Measurements from ENCODE around the gene RTTN. TPM values are rescaled to one million over a fixed set of nuclear protein-coding genes. Genes with fewer than 3 reads are reported as not detected.
"Not testable (repeated sequence)": the region's sequence is repeated elsewhere in the genome, so short reads cannot be mapped to it uniquely, and the experiment has no call there.

RTTN gene
- total RNA-seq, 1 donor, result 13.5 TPM

DNA sequence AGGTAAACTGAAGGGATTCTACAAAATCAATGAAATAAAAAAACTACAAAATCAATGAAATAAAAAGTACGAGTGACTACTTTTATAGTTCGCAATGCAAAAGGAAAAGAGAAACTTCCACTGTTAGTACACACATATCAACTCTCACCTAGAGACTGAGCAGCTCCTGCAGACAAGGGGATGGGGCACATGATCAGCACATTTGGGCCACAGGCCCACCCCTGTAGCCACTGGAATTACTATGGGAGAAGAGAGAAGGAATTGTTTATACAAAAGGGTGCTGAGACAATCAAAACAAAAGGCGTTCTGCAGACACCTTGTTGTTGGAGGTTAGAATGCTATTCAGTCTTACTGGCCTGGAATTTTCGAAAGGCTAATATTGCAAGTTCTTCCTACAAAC, 223.1 kb downstream of the RTTN start:
- DNase-seq (ENCODE audit: low read depth in 2 of 3, low spot score in 2 of 3), result no peak

GRCh38 chr18:69981948-69982347, 223.5 kb downstream of the RTTN start:
- DNase-seq (ENCODE audit: low read depth in 2 of 3, low spot score in 2 of 3), result peak in 1 of 3 donors; percentile 8

- DNase-seq (ENCODE audit: low read depth in 2 of 3, low spot score in 2 of 3), result no peak
These were observed 224.3 kb downstream of the RTTN start for GRCh38 chr18:69980982-69981804.

DNA sequence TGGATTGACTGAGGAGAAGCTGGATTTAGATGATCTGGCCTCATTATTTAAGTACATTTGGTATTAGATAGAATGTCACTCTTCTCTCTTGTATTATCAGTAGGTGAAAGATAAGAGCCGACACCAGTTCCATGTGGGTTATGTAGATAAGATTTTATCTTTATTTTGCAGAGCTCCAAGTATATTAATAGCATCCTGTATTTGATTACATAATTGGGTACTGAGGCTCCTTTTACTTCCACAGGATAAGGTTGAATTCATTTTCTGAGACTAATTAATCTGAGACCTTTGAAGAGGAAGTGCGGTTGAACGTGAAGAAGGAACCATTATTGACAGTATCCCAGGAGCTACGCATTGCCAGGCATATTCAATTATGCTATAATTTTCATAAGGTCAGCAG, 225.0 kb downstream of the RTTN start:
- DNase-seq (ENCODE audit: low read depth in 2 of 3, low spot score in 2 of 3), result peak in 1 of 3 donors; percentile 39

GRCh38 chr18:69978732-69979715, 226.5 kb downstream of the RTTN start:
- no peak for DNase-seq (ENCODE audit: low read depth in 2 of 3, low spot score in 2 of 3)

GRCh38 chr18:69975294-69975693, 230.2 kb downstream of the RTTN start:
- not testable (repeated sequence) for DNase-seq (ENCODE audit: low read depth in 2 of 3, low spot score in 2 of 3)

GRCh38 chr18:69974365-69974764, 231.1 kb downstream of the RTTN start:
- DNase-seq (ENCODE audit: low read depth in 2 of 3, low spot score in 2 of 3), result no peak

GRCh38 chr18:69969491-69969890, 236.0 kb downstream of the RTTN start:
- no peak for DNase-seq (ENCODE audit: low read depth in 2 of 3, low spot score in 2 of 3)

- no peak for DNase-seq (ENCODE audit: low read depth in 2 of 3, low spot score in 2 of 3)
These were observed 237.4 kb downstream of the RTTN start for GRCh38 chr18:69968039-69968438.

DNA sequence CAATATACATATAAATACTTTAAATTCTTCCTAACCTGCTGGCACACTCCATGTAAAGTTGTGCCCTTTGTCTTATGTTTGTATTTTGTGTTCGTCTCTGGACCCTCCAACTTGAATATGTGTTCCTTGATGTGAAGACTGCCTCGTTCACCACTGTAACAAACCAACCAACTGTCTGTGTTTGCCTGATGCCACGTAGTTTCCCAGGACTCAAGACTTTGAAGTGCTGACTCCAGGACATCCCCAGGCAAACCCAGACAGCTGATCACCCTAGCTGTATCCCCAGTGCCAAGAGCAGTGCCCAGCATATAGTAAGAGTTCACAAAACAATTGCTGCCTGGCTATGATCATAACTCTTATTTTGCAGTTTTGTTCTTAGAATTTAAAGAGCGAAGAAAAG, 242.3 kb downstream of the RTTN start:
- DNase-seq (ENCODE audit: low read depth in 2 of 3, low spot score in 2 of 3), result no peak

DNA sequence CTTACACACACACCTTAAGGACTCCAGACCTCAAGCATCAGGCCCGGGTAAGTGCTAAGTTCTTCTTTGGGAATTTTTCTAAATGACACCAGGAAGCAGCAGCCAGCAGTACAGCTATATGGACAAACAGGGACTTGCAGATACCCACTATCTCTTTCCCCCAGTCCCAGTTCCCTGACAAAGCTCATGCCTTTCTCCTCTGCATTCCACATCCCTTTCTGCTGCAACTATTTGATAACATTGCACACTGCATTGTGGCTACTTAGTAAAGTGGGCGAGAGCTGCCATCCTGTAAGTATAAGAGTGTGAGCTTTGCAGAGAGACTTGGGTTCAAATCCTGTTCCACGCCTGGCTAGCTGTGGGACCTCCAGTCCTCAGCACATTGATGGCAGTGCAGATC, 243.8 kb downstream of the RTTN start:
- DNase-seq (ENCODE audit: low read depth in 2 of 3, low spot score in 2 of 3), result no peak

DNA sequence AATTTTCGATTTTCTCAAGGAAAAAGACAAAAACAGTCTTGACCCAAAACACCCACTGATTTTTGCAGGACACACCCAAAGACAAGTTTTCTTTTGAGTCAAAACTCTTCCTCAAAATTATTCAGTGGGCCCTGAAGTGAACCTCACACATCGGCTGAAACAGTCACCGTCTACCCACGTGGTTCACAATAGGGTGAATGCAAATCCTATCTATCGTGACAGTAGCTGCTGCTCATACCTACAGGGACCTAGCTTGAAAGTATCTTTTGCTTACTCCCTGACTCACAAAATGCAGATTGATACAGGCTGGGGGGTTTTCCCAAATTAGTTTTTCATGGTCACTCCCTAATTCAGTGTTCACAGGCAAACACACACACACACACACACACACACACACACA, 247.1 kb downstream of the RTTN start:
- no peak for DNase-seq (ENCODE audit: low read depth in 2 of 3, low spot score in 2 of 3)

GRCh38 chr18:69957747-69958146, 247.7 kb downstream of the RTTN start:
- DNase-seq (ENCODE audit: low read depth in 2 of 3, low spot score in 2 of 3), result no peak

GRCh38 chr18:69956665-69957620, 248.5 kb downstream of the RTTN start:
- DNase-seq (ENCODE audit: low read depth in 2 of 3, low spot score in 2 of 3), result no peak

- no peak for DNase-seq (ENCODE audit: low read depth in 2 of 3, low spot score in 2 of 3)
These were observed 249.4 kb downstream of the RTTN start for GRCh38 chr18:69956057-69956456.

DNA sequence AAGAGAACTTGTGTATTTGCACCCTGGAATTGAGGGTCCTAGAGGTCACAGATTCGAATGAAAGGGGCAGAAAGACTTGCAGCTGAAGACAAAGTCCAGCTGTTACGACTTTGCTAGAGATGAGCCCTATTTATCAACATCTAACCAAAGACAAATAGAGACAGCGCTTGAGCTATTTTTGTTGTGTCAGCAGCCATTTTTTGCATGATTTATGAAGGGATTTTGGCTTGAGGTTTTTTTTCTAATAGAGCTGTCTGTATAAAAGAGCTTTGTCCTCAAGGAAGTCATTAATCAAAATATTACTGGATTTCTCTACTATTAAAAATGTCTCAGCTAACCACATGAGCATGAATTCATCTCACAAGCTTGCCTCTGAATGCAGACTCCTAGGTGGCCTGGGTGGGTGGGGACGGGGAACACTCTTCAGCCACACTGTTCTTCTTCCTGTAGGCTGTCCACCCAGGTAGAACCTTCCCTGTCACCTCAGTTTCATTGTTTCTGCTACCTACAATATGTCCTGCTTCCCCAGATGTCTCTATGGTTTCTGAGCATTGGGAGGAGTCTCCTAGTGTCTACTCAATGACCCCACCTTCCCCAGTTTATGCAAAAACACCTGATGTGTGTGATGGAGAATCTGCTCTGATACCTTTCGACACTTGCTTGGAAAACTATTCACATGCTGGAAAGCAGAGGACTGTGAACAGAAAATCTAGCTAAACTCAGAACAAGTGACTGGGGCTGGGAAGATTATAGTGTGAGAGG, 250.6 kb downstream of the RTTN start:
- DNase-seq (ENCODE audit: low read depth in 2 of 3, low spot score in 2 of 3), result no peak

GRCh38 chr18:69953191-69953590, 252.3 kb downstream of the RTTN start:
- no peak for DNase-seq (ENCODE audit: low read depth in 2 of 3, low spot score in 2 of 3)
